ENCODE results near the gene GLIPR1L2.
A peak's percentile ranks its signal among the peaks of the same experiment; 100 is the strongest.

Gene GLIPR1L2

GRCh38 chr12:75479963-75480461 lies 89.1 kb downstream of the GLIPR1L2 start:
- peak; percentile 18 to 21 for ATAC-seq

GRCh38 chr12:75480469-75480949 lies 89.6 kb downstream of the GLIPR1L2 start, which contains the start of gene GLIPR1:
Gene GLIPR1, plus strand, starts transcription at chr12:75480755. Its CDS starts 126 bp downstream, at chr12:75480881.
- ATAC-seq: peak; percentile 89 to 90

- ATAC-seq: peak; percentile 49 to 54
Observed at GRCh38 chr12:75481013-75481705, 90.3 kb downstream of the GLIPR1L2 start.

- ATAC-seq: no peak
Observed at GRCh38 chr12:75481774-75482173, 90.9 kb downstream of the GLIPR1L2 start.
